NCI-H1436 (cell line): ENCODE results near the gene INPP1.

Experiments
- DNase-seq: peaks from one replicate; lab custom pipeline; 2025; lab: John Stamatoyannopoulos, UW

Gene INPP1

DNA sequence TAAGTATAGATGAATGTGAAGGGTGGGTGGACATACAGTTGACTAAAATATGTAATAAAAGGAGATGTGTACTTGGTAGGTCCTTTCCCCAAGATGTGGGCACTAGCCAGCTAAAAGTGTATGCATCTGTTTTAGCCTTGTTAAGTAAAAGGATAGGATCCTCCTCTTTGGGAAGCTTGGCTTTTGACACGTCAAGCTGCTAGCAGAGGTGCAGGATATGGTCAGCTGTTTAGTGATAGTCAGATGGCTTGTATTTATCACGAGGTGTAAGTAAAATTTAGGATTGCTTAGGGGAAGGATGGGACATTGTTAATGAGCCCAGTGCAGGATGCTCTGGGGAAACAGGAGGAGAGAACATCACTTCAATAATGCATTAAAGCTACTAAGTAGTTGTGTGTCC lies 66.2 kb downstream of the INPP1 start:
- DNase-seq: no peak

DNA sequence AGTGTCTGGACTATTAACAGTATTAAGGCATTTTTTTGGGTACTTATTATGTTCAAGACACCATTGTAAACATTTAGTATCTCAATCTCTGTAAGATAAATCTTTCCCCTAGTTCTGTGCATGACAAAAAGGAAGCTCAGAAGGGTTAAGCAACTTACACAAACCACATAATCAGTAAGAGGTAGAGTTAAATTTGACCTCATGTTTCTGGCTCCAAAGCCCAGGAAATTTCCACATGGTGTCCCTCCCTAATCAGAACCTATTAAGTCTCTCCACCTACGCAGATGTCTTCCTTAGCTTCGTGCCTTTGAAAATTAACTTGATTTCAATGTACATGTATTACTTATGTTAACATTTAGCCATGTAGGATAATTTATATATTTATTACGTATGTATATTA lies 66.8 kb downstream of the INPP1 start:
- DNase-seq: no peak

DNA sequence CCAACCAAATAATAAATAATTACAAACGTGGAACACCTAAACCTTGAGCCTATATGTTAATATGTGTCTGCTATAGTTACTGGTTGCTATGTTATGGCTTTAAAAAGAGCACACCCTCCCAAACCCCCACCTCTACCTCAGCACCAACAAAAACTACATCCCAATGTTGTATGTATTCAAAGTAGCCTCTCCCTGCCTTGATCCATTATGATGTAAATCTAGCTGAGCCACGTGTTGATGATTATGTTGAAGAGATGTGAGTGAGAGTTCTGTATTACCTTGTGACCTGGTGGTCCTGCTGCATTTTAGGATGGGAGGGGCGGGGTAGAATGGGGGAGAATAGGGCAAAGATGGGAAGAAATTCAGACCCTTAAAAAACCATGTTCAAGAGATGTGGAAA lies 69.6 kb downstream of the INPP1 start:
- no peak for DNase-seq

DNA sequence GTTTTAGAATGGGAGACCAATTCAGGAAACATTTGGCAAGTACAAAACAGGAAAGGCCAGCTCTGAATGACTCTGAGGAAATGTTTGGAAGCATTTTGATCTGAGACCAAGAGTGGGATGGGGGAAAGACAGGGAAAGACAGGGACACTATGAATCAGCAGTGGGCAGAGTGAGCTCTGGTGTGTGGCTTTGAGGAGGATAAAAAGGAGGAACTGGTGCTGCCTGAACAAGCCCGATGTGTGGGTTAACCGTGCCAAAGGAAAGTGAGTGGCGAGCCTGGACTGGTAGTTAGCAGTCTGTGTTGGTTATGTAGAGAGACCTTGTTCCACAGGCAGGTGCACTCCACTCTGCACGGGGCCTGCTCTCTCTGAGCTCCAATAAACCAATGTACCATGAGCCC lies 70.0 kb downstream of the INPP1 start:
- DNase-seq: no peak

DNA sequence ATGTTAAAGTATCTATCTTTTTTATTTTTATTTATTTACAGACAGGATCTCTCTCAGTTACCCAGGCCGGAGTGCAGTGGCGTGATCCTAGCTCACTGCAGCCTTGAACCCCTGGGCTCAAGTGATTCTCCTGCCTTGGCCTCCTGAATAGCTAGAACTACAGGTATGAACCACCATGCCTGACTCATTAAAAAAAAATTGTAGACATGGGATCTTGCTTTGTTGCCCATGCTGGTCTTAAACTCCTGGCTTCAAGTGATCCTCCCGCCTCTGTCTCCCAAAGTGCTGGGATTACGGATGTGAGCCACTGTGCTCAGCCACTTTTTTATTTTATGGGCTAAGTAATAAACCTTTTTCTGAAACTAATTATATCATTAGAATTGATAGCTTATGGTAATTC lies 71.9 kb downstream of the INPP1 start:
- DNase-seq: no peak

DNA sequence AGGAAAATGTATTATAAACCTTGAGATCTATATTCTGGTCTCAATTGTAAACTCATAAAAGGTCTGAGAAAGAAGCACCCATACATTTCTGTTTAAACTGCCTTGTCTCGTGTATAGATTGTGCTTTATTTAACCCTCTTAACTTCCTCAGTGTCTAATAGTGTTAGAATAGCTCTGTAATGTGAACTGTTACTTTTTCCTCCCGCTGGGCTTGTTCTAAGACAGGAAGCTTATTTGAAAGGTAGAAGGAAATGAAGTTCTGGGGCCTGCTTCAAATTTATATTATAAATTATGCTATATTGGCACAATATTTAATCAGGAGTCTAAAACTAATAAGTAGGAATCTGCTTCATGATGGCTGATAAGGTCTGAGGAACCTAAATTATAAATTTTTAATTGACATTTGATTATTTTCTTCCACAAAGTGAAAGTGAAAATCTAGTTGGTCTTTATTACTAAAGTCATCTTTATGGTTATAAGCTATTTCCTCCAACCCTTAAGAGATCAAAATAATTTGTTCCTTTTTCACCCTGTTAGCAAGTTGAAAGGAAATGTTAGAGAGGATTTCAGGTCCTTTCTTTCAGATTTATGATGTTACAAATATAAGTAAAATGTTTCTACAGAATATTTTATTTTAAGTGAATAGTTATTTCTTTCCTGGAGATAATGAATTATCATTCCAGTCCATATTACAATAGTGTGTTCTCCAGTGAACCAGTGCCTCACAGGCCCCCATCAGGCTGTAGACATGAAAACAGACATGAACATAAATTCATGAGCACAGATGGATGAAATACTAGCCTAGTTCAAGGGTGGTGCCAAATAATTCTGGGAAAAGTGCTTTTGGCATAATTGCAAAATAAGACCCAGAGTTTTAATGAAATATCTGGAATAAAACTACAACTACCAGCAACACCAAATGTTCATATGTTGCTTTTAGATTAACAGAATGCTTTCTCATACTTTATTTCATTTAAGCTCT lies 72.7 kb downstream of the INPP1 start:
- DNase-seq: no peak

DNA sequence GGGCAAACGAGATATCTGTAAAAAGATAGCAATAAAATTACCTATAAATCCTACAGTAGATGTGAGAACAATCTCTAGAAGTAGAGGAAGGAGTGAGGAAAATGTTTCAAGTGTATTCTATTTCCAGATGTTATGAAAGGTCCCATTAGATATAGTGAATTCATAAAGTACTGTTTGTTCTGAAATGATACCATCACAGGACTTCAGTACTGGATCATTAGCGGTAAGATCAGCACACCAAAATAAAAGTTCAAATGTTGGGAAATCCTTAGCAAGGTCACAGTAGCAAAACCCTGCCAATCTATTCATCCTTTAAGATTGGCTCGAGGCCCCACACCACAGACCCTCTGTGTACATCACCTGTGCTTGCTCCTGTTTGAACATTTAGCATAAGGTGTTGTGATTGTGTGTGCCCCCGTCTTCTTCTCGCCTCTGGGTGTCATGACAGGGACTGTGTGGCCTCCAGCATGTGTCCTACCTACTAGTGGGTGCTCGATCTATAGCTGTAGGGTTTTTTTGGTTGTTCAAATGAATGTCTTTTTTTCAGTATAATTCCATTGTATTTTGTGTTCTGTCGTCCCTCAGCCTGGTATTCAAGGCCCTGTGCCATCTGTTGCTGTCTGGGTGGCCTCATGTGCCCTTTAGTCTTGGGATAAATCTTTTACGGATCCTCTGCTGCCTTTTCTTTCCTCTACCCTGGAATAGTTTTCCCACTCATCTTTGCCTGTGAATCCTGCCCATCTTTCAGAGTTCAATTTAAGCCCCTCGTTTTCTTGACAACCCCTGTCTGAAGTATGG lies 73.9 kb downstream of the INPP1 start:
- no peak for DNase-seq

DNA sequence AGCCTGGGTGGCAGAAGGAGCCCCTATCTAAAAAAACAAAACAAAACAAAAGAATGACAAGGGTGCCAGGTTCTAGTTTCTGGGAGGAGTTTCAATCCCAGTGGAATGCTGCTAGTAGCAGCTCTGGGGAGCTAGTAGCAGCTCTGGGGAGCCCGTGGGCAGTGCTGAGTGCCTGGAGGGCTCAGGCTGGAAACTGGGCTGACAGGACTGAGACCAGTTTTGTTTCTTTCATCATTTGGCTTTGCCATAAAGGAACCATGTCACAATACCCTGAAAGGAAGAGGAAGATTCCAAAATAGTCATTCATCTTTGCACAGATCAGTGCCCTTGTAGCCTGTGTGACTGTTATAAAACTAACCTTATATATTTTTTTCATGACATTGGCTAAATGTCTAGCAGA lies 75.3 kb downstream of the INPP1 start:
- DNase-seq: no peak

DNA sequence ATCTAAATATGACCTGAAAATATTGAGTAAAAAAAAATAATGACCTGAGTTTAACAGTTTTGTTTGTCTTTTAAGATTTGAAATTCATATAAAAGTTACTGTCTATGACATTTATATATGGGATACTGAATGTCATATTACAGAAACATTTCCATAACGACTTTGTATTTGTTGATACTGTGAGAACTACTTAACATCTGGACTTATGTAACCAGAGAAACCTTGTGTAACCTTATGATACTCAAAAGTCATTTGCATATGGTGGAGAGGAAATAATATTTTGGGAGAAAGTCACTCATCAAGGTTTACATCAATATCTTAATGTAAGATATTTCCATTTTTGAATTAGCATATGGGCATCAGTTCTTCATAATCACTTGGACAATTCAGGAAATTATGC lies 77.4 kb downstream of the INPP1 start:
- no peak for DNase-seq
